ENCODE results near the gene CHADL. TPM values are rescaled to one million over a fixed set of nuclear protein-coding genes. Genes with fewer than 3 reads are reported as not detected.

The CHADL gene
- total RNA-seq, 1 donor from 2014 or later = 3.2 TPM

DNA sequence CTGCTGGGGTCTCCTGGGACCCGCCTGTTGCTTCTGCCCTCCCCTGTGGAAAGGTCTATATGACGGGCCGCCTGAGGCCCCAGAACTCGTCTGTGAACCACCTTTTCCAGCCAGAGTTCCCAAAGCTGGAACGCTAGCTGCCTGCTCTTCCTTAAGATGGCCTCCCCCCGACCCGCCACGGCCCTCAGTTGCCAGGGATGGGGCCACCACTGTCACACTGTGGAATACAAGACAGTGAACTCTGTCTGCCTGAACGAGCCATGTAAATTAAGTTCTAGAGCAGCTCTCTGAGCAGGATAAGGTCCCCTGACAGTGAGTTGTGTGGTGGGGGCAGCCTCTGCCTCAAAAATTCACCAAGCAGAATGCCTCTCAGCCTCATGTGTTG, 10.3 kb downstream of the CHADL start:
- H3K9me3 Mint-ChIP-seq = no peaks in the 10 kb centered on the region
- no peaks in the 10 kb centered on the region for H3K4me1 Mint-ChIP-seq
- H3K27ac Mint-ChIP-seq = no peak overlapping the region
- no peaks in the 10 kb centered on the region for H3K27me3 Mint-ChIP-seq (ENCODE audit: low read depth)
- H3K36me3 Mint-ChIP-seq = peaks cover 7% of the 10 kb centered on the region
- no peak for TF ChIP-seq CTCF (IDR thresholded peaks at IDR 0.05; ENCODE audit: unreplicated experiment)
- no peak for DNase-seq (ENCODE audit: low spot score in 2 of 2, unreplicated experiment in 2 of 2)
- no peak overlapping the region for H3K4me3 Mint-ChIP-seq

DNA sequence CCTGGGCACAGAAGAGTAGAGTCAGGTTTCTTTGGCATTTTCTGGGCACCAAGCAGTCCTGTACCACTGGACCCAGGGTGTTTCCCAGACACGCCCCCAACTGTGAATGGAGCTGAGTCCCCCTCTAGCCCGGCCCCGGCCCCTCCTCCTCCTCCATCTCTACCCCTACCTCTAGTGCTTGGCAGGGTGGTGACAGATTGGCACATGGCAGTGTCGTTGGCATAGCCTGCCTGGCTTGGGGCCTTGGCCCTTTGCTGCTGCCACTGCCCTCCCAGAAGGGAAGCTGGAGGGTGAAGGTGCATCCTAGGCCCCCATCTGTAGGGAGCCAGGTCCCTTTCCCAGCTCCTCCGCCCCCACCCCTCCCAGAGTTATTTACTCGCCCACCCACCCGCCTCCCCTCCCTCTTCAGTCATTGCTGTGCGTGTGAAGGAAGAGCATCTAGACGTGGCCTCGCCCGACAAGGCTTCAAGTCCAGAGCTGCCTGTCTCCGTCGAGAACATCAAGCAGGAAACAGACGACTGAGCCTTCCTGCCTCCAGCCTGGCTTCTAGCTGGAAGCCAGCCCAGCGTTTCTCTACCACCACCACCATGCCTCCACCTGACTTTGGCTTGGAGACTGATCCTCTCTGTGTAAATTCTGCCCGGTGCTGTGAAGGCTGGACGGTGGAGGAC, 10.9 kb downstream of the CHADL start:
- Mint-ChIP-seq H3K36me3 (peaks cover 7% of the 10 kb centered on the region), H3K4me1 (no peaks in the 10 kb centered on the region), H3K27ac (no peak overlapping the region), H3K27me3 (ENCODE audit: low read depth) (no peaks in the 10 kb centered on the region), H3K9me3 (no peaks in the 10 kb centered on the region), H3K4me3 (no peak overlapping the region)
- no peak for DNase-seq (ENCODE audit: low spot score in 2 of 2, unreplicated experiment in 2 of 2)
- TF ChIP-seq CTCF (IDR thresholded peaks at IDR 0.05; ENCODE audit: unreplicated experiment) = no peak

DNA sequence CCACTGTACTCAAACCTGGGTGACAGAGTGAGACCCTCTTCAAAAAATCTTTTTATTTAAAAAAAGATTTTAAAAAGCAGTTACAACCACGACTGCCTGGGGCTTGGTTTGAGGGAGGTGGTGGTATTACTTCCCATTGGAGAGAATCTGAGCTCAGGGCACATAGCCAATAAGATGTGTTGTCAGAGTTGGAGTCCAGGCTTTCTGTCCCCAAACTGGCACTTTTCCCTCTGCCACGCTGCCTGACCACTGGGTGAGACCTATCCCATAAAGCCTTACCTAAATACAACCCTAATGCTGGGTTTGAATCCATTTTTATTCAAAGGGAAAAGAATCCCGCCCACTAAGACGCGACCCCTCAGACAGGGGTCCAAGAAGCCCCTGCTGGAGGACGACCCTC, 11.5 kb downstream of the CHADL start:
- Mint-ChIP-seq H3K4me1 (no peaks in the 10 kb centered on the region), H3K9me3 (no peaks in the 10 kb centered on the region), H3K27me3 (ENCODE audit: low read depth) (no peaks in the 10 kb centered on the region), H3K4me3 (no peak overlapping the region), H3K36me3 (peaks cover 11% of the 10 kb centered on the region), H3K27ac (no peak overlapping the region)
- TF ChIP-seq CTCF (IDR thresholded peaks at IDR 0.05; ENCODE audit: unreplicated experiment) = no peak
- DNase-seq (ENCODE audit: low spot score in 2 of 2, unreplicated experiment in 2 of 2) = no peak

DNA sequence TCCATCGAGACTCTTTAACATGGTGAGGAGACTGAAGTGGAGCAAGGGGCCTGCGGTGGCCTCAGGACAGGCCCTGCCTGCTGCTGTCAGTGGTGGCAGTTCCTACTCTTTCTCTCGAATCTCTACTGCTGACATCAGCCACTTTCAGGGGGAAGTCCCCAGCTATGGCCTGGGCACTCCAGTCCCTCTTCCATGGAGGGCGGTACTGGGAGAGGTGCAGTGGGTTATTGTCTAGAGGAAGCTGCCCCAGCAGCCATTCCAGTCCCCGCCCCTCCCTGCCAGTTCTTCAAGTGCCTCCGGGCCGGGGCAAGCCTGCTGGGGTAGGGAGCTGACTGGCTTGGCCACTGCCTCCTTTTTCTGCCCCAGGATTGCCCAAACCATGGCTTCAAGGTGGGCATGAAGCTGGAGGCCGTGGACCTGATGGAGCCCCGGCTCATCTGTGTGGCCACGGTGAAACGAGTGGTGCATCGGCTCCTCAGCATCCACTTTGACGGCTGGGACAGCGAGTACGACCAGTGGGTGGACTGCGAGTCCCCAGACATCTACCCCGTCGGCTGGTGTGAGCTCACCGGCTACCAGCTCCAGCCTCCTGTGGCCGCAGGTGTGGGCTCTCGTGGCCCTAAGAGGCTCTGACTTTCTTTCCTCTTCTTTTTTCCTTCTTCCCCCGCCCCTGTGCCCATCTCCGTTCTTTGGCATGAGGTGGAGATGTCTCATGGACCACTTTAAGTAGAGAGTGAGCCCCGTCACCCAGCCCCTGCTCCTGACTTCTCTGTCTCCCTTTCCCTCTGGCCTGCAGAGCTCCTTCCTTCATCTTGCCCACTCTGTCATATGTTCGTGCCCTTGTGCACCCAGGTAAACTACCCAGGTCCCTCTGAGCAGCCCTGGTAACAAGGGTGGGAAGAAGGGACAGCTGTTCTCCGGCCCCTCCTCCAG, 13.7 kb downstream of the CHADL start:
- Mint-ChIP-seq H3K36me3 (peaks cover 14% of the 10 kb centered on the region), H3K27me3 (ENCODE audit: low read depth) (no peaks in the 10 kb centered on the region), H3K9me3 (no peaks in the 10 kb centered on the region), H3K4me3 (no peak overlapping the region), H3K4me1 (no peaks in the 10 kb centered on the region), H3K27ac (no peak overlapping the region)
- no peak for DNase-seq (ENCODE audit: low spot score in 2 of 2, unreplicated experiment in 2 of 2)
- TF ChIP-seq CTCF (IDR thresholded peaks at IDR 0.05; ENCODE audit: unreplicated experiment) = no peak

- Mint-ChIP-seq H3K27me3 (ENCODE audit: low read depth) (no peaks in the 10 kb centered on the region), H3K4me1 (no peaks in the 10 kb centered on the region), H3K36me3 (peaks cover 28% of the 10 kb centered on the region), H3K27ac (no peak overlapping the region), H3K9me3 (no peaks in the 10 kb centered on the region), H3K4me3 (no peak overlapping the region)
- no peak for DNase-seq (ENCODE audit: low spot score in 2 of 2, unreplicated experiment in 2 of 2)
- TF ChIP-seq CTCF (IDR thresholded peaks at IDR 0.05; ENCODE audit: unreplicated experiment) = no peak
These were observed 17.2 kb downstream of the CHADL start for GRCh38 chr22:41223535-41223934.

All from mesothelial cell of epicardium (in vitro differentiated cells).